Esophagus squamous epithelium (tissue), 4 donors: Measurements from ENCODE around the gene CDC42.

Source experiments
- POLR2A ChIP-seq, 4 donors: fragments of 450-650 bp; IDR thresholded peaks; one replicate each; pipeline ENCODE4 v1.6.1; 2017; ENCODE audit warnings: antibody characterized with exemption in 4 of 4, mild to moderate bottlenecking in 4 of 4, moderate library complexity in 3 of 4
- TF ChIP-seq, protein P1 (sequence below), 6 experiments: fragments of 450-650 bp in 4 of 6; fragments of 200-600 bp in 2 of 6; sonication (generic) in 2 of 6; IDR thresholded peaks; one replicate each; pipeline ENCODE4 v1.5.1; 2016 to 2019; ENCODE audit warnings: antibody characterized with exemption in 6 of 6, mild to moderate bottlenecking in 4 of 6, moderate library complexity in 4 of 6

DNA sequence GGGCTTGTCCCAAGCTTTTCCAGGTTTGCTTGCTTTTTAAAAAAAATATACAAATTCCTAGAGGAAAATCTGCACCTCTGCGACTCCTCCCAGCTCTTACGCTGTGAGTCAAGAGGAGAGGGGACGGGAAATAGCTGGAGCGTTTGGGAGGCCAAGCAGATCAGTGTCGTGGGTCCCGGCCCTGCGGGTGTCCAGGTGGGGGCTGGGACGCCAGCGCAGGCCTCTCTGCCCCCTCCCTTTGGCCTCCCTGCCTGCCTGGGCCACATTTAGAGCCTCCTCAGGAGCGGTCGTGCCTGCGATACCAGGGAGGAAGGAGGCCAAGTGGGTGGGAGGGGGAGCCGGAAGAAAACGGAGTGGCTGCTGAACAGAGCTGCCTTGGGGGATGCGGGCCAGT, 81.4 kb downstream of the CDC42 start:
- TF ChIP-seq, protein P1, sequence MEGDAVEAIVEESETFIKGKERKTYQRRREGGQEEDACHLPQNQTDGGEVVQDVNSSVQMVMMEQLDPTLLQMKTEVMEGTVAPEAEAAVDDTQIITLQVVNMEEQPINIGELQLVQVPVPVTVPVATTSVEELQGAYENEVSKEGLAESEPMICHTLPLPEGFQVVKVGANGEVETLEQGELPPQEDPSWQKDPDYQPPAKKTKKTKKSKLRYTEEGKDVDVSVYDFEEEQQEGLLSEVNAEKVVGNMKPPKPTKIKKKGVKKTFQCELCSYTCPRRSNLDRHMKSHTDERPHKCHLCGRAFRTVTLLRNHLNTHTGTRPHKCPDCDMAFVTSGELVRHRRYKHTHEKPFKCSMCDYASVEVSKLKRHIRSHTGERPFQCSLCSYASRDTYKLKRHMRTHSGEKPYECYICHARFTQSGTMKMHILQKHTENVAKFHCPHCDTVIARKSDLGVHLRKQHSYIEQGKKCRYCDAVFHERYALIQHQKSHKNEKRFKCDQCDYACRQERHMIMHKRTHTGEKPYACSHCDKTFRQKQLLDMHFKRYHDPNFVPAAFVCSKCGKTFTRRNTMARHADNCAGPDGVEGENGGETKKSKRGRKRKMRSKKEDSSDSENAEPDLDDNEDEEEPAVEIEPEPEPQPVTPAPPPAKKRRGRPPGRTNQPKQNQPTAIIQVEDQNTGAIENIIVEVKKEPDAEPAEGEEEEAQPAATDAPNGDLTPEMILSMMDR (IDR thresholded peaks at IDR 0.05): no peak
- TF ChIP-seq POLR2A (IDR thresholded peaks at IDR 0.05): no peak
